NCI-H82 treated with DMSO at 0.1 percent for 48 hours (cell line): ENCODE measurements around the gene ASB5.
"Not testable (repeated sequence)": the region's sequence is repeated elsewhere in the genome, so short reads cannot be mapped to it uniquely, and the experiment has no call there.

ENCODE experiments used
- DNase-seq: peaks from one replicate; lab custom pipeline; 2025; ENCODE audit not compliant: unreplicated experiment; lab: John Stamatoyannopoulos, UW

Gene ASB5, protein sequence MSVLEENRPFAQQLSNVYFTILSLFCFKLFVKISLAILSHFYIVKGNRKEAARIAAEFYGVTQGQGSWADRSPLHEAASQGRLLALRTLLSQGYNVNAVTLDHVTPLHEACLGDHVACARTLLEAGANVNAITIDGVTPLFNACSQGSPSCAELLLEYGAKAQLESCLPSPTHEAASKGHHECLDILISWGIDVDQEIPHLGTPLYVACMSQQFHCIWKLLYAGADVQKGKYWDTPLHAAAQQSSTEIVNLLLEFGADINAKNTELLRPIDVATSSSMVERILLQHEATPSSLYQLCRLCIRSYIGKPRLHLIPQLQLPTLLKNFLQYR

DNA sequence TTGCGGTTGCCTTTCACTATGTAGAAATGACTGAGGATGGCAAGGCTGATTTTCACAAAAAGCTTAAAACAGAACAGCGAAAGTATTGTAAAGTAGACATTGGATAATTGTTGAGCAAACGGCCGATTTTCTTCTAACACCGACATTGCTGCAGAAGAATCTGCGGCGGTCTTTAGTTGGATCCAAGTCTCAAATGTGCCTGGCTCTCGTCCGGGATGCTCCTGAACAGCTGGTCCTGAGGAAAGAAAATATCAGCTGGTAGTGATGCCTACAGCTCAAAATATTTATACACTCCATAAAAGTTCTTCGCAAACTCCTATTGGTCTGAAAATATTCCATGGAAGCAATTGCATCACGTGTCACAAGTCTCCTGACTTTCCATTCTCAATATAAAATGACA is at the start of gene ASB5:
TSS of gene ASB5 (minus strand) at position 260 of the 400 bp plus-strand sequence. CDS start at position 146, 114 bp downstream.
- no peak for DNase-seq

DNA sequence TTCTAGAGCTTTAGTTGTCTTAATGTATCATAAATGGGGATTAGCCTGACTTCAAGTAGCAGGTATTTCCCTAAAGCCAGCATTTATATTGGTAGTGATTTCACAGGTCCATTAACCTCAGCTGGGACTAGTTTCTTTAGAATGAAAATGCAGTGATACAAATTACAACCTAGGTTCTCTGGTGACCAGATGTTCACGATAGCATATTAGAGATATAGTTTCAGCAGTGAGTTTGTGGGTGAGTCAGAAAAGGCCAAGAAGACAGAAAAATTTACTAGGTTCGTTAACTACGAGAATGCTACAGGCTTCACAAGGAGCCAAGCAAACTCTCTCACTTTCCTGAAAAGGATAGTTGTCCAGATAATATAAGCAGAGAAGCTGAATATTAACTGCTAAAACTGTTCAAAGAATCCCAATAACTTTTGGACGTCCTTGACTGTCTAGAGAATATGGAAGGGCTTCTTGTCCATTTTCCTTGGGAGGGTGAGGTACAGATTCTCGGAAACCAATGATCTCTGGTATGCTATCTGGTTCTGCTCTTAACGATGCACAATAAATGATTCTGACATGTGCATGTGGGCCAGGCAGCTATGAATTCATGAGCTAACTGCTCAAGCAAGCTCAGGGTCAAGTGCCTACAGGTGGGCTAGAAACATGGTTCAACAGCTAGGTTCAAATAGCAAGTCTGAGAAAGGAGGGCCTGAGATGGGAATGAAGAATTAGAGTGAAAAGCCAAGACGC is 44.7 kb upstream of the ASB5 start:
- no peak for DNase-seq

DNA sequence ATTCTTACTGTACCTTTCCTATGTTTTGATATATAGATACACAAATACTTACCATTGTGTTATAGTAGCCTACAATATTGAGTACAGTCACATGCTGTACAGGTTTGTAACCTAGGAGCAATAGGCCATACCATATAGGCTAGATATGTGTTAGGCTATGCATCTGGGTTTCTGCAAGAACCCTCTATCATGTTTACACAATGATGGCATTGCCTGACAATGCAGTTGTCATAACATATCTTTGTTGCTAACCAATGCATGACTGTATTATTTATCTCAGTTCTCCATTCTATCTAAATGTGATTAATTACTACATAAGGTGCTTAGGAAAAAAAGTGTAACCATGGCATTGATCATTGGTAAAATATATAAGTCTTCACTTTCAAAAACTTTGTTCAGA is 40.8 kb upstream of the ASB5 start:
- no peak for DNase-seq

DNA sequence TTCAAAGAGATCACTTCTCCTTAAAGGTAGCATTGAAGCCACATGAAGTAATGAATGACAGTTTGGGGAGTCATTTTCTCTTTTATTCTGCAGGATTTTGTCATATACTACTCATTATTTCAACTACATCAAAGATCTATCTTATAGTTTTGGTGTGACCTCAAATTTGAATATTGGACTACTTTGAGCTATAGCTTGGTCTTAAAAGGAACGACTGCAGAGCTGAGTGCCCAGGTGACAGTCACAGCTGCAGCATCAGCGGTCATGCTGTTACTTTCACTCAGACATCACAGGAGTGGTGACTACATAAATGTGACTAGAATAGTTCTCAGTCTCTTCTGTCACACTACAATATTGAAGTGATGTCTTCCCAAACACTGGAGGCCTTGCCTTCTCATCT is 40.0 kb upstream of the ASB5 start:
- DNase-seq, result no peak

DNA sequence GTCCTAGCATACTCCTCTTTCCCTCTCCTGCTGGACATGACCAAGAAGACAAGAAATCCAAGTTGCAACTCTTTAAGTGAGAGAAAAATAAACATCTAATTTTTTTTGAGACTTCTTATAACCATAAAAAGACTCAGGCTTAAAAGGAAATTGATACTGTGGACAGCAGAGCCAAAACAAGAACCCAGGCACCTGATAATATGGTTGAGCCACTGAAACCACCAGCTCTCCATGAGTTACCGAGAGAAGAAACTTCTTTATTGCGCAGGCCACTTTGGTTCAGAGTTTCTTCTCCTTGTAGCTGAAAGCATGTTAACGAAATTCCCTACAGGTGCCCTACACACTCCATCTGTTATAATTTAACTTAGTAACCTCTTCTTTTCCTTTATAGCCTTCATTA is 39.4 kb upstream of the ASB5 start:
- DNase-seq, result no peak

DNA sequence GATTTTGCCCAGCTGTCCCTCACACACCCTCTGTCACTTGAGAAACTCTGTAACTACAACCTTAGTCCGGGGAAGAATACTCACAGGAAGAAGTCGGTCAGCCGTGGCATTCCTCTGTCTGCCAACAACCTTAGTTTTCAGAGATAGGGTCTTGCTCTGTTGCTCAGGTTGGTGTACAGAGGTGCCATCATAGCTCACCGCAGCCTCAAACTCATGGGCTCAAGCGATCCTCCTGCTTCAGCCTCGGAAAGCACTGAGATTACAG is 38.6 kb upstream of the ASB5 start:
- DNase-seq, result no peak

DNA sequence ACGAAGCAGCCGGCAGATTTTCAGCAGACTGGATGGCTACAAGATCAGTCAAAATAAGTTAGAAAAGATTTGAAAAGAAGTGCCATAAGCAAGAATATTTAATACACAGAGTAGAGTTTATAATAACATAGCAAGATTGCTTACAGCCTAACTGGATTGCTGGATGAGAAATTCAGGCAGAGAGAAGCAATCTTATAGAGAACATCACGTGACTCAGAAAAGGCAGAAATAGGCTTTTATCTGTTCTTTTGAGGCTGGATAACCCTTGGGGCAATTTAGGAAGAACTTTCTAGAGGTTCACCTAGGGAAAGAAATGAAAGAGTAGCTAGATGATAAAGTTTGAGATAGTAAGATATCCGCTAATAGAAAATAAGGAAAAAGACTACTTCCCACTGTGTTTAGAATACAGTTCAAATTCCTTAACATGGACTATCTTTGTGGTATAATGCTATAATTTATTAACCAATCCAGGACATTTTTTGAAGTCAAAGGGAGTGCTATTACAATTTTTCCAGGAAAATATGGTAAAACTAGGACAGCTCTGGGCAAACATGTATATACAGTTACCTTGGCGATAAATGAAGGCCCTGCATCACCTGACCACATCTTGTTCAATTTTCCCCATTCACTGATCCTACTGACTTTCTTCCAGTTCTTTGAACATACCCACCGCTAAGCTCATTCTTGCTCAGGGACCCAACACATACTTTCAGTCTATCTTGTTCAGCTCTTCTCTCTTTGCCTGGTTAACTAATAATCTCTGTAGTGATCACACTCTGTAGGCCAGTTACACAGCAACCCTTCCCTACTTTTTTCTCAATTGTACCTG is 38.0 kb upstream of the ASB5 start:
- DNase-seq, result no peak

DNA sequence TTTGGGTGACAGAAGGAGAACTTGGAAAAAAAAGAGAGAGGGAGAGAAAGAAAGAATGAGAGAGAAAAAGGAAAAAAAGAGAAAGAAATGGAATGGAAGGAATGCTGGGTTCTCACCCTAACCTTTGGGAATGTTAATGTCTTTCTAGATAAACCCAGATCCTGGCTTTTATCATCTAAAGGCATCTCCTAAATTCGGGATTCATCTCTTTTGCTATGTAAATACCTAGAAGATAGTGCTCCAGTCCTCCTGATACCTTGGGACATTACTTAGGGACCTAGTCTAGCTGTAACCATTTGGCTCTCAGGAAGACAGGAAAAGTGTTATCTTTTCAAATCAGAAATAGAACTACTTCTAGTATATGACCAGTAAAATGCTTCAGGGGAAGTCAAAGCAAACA is 34.9 kb upstream of the ASB5 start:
- no peak for DNase-seq

DNA sequence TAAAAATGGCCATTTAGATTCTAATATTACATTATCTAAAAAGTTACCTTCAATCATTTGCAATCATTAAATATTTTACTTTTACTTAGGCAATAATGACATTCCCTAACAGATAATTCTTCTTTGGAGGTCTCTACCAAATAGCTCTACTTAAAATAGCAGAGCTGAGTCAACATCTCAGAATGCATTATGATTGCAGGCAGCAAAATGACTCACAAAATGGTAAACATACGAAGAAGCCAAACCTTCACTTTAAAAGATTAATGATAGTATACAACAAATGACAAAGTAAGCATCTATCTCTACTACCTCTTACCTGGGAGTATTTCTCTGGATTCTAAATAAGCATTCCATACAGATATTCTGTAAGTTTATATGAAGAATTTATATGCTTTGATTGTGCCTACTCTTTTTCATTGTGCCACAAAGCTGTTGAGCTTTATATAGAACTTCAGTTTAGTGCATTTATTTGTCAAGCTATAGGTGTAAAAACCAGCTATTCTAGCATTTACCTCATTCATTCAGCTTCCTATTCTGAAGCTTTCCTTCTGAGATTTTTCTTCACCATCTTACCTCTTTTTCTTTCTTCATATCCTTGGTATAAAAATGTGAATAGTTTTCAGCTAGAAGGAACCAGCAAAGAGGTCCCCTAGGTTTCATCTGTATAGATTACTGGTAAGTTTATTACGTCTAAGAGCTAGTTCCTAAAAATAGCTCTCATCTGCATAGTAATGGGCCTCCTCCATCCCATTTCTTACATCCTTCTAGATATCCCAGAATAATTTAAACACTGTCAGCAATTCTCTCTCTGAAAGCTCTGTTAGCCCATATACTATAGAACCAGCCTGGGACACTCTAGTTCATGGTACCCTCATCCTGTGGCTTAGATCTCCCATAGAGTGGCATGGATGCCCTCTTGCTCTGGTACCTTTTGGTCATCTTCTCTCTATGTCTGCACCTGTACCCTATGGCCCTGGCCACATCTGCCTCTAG is 33.6 kb upstream of the ASB5 start:
- no peak for DNase-seq

DNA sequence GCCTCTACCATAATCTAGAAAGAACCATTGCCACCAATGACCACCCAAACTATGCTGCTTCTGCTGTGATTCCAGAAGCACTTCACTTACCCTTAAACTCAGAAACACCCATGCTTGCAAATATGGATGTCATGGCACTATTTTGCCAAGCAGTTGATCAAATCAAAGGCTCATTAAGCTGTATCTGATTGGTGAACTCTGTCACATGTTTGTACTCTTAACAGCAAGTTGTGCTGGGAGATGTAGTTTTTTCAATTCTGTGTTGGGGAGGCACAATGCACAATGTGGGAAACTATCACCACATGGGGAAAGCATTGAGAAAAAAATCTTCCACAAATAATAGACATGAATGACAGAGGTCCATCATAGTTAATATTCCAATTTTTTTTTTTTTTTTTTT is 31.5 kb upstream of the ASB5 start:
- no peak for DNase-seq

DNA sequence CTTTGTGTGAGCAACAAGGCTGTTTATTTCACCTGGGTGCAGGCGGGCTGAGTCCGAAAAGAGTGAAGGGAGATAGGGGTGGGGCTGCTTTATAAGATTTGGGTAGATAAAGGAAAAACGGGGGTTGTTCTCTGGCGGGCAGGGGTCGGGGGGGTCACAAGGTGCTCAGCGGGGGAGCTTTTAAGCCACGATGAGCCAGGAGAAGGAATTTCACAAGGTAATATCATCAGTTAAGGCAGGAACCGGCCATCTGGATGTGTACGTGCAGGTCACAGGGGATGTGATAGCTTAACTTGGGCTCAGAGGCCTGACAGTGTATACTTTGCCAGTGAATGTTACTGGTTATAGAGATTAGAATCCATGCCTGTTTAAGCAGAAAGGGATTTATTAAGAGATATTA is 31.0 kb upstream of the ASB5 start:
- DNase-seq, result no peak

DNA sequence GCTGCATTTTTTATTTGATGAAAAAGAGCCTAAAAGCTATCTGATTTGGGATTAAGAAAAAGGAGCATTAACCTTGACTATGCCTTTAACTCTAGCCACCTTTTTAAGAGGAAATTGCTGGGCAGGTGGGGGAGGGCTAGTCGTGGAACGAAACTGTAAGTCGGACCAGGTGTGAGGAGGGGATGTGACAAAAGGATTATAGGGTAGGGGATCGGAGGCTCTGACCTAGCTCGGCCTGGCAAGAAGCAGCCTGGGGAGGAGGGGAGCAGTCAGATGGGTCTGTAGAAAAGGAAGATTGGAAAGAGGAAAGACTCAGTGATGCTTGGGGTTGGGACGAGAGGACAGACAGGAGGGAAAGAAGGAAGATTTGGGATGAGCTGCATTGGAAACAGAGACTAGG is 29.6 kb upstream of the ASB5 start:
- DNase-seq, result peak; percentile 40

DNA sequence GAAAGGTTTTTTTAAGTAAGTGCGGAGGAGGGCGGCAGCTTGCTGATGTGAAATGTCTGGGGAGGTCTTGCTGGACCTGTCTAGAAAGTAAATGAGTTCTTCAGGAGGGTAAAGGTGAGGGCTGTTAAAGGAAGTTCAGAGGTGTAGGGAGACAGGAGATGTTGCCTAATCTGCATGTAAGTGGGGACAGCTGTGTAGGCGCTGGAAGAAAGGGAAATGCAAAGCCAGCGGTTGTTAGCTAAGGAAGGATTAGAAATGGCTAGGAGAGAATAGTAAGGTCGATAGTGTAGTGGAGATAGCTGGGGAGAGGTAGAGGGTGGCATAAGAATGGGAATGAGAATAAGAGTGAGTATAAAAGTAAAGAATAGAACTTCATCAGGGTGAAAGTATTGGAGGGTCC is 26.9 kb upstream of the ASB5 start:
- DNase-seq, result not testable (repeated sequence)

DNA sequence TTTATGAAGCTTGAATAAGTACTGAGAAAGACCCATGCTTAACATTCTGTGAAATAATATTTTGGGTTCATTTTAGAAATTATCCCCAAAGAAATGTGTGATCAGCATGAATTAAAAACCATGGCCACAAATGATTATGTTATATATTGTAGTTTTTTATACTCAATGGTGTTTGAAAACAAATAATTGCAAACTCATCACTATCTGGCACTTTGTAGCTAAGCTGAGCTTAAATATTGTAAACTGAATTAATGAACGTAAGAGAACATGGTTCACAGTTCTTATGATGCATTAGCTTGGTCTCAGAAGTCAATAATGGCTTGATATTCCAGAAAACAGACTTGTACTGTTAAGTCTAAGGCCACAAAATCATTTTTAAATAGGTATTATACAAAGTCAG is 24.6 kb upstream of the ASB5 start:
- DNase-seq, result no peak

DNA sequence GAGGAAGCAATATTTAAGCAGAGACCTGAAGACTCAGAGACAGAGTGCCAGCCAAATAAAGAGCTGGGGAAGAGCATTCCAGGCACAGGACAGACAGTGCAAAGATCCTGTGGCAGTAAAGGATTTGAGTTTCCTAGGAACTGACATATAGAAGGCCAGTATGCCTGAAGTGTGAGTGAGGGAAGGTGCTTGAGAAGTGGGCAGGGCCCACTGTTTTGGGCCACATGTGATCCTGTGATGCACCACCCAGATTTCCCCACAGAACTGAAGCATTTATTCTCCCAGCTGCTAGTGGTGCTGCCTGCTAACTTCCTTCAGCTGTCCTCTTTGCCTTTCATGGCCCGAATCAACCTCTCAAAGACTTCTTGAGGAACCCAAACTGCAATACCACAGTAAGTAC is 23.9 kb upstream of the ASB5 start:
- no peak for DNase-seq

DNA sequence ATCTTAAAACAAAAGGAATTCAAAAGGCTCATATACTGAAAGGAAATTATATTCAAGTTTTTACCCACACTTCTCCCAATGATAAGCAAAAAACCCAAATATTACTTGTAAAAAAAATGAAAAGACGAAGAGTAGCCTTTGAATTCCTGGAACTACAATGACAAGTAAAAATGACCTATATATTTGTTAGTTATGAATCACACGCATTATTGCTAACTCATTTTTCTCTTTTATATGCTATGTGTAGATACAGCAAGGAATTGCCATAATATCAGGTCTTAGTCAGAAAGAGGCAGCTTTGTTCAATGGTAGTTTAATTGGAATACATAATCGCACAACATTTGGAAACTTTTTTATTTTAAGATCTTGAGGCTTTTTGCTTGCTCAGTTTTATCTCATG is 22.7 kb upstream of the ASB5 start:
- DNase-seq, result no peak

DNA sequence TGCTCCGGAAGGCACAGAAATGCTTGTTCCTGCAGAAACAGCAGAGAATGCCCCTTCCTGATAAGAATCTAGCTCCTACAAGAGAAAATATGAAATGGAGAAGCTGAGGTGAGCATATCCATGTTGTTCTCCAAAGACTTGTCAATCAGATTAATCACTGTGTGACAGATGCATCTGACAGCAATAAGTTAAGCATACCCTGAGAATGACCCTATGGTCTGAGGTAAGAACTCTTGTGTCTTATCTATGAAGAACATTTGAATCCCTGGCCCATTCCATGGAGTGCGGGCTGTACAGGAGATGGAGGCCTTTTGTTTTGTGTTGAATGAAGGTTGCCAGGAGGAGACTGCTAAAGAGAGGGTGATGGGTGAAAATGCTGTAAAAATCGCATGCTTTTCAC is 21.5 kb upstream of the ASB5 start:
- no peak for DNase-seq

DNA sequence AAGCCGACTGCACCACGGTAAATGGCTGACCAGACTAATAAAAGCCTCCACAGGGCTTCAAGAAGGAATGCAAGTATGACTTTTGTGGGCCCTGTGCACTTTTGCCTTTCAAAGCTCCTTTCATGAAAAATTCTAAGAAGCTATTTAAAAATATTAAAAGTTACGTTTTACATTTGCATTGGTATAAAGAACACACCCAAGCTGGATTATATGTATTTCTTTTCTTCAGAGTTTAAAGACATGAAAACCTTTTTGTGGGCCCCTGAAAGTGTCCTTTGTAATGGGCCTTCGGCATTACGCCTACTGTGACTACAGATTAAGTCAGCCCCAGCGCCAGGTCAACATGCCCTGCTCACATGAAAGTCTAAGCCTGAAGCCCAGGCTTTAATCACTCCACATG is 20.5 kb upstream of the ASB5 start:
- DNase-seq, result no peak

DNA sequence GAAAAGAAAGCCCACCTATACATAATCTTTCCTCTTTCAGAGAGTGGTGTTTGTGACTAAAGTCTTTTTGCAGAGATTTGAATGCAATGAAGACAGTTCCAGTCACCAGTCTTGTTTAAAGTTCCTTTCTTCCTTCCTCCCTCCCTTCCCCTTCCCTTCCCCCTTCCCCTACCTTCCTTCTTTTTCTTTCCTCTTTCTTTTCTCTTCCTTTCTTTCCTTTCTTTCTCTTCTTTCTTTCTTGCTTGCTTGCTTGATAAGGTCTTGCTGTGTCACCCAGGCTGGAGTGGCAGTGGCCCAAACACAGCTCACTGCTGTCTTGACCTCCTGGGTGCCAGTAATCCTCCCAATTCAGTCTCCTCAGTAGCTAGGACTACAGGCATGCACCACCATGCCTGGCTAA is 19.0 kb upstream of the ASB5 start:
- no peak for DNase-seq

DNA sequence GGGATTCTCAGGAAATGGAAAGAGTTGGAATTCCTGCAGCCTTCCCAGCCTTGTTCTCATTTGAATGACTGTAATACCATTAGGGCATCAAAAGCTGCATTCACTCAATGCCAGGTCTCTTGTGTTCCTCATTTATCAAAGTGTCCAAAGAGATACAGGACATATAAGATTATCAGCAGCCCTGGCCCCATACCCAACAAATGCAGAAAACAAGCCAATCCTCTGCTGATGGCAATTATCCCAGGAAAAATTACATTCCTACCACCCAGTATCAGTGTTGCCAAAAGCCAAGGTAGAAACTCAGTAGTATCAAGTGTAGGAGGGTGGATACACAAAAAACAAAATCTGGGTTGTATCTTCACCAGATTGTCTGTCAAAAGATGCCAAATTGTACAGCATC is 18.5 kb upstream of the ASB5 start:
- DNase-seq, result no peak

DNA sequence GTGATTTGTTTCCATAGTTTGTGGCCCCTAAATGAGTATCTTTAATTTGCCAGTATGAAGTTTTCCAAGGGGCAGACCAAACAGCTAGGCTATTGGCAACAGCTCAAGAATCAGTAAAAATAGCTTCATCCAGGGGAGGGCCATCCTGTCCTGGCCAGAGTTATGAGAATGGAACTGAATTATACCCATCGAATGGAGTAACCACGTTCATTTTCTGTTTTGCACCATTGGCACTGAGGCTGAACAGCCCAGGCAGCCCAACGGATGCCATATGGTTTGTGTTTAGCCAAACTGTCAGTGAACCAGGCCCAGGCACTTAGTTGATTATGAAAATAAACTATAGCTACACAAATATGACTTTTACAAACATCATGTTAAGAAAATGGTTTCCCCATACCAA is 17.7 kb upstream of the ASB5 start:
- no peak for DNase-seq
